ENCODE data around the gene CHAF1B.

DNA sequence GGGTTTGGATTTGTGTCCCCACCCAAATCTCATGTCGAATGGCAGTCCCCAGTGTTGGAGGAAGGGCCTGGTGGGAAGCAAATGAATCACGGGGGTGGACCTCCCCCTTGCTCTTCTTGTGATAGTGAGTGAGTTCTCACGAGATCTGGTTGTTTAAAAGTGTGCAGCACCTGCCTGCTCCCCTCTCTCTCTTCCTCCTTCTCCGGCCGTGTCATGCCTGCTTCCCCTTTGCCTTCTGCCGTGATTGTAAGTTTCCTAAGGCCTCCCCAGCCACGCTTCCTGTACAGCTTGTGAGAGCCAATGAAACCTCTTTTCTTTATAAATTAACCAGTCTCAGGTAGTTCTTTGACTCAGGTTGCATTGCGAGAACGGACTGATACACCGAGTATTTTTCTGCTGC lies 78.8 kb downstream of the CHAF1B start:
- TF ChIP-seq, protein P1, sequence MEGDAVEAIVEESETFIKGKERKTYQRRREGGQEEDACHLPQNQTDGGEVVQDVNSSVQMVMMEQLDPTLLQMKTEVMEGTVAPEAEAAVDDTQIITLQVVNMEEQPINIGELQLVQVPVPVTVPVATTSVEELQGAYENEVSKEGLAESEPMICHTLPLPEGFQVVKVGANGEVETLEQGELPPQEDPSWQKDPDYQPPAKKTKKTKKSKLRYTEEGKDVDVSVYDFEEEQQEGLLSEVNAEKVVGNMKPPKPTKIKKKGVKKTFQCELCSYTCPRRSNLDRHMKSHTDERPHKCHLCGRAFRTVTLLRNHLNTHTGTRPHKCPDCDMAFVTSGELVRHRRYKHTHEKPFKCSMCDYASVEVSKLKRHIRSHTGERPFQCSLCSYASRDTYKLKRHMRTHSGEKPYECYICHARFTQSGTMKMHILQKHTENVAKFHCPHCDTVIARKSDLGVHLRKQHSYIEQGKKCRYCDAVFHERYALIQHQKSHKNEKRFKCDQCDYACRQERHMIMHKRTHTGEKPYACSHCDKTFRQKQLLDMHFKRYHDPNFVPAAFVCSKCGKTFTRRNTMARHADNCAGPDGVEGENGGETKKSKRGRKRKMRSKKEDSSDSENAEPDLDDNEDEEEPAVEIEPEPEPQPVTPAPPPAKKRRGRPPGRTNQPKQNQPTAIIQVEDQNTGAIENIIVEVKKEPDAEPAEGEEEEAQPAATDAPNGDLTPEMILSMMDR (IDR thresholded peaks at IDR 0.05; ENCODE audit: low read length), result no peak
- TF ChIP-seq EZH2 (IDR thresholded peaks at IDR 0.05; ENCODE audit: borderline replicate concordance, low read length), result no peak
